MM.1S (cell line): Measurements from ENCODE around the gene RUVBL2.

ENCODE experiments used
- EZH2 ChIP-seq: fragments of 300-600 bp; sonication (generic); optimal IDR thresholded peaks from 2 replicates; pipeline ENCODE3; 2017; ENCODE audit warnings: low read depth, mild to moderate bottlenecking, antibody characterized with exemption, low read length, mixed read lengths
- TF ChIP-seq, protein P1 (sequence below): fragments of 300-600 bp; sonication (generic); IDR thresholded peaks from 2 replicates; pipeline ENCODE4 v1.5.1; 2016; ENCODE audit warnings: antibody characterized with exemption, low read length, mixed read lengths

DNA sequence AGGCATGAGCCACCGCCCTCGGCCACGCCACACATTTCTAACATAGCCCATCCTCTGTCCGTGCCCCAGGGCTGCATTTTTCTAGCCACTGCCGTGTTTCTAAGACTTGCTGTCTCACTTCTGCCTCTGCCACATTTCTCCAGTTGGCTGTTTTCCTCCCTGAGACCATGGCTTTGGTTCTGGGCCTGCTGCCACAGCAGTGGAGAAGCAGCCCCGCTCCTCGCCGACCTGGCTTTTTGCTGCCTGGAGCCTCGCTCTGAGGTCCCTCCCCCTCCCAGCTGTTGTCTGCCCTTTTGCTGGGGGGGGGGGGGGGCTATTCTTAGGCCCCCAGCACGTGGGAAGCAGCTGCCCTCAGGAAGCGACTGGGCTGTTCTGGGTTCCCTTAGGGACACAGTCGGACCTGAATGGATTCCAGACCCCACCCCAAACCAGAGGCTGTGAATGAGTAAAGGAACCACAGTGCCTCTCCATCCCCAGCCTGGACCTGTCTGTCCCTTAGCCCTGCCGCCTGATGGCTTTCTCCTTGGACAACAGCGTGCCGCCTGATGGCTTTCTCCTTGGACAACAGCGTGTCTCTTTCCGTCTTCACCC lies 3.9 kb upstream of the RUVBL2 start:
- no peak for TF ChIP-seq EZH2
- TF ChIP-seq, protein P1, sequence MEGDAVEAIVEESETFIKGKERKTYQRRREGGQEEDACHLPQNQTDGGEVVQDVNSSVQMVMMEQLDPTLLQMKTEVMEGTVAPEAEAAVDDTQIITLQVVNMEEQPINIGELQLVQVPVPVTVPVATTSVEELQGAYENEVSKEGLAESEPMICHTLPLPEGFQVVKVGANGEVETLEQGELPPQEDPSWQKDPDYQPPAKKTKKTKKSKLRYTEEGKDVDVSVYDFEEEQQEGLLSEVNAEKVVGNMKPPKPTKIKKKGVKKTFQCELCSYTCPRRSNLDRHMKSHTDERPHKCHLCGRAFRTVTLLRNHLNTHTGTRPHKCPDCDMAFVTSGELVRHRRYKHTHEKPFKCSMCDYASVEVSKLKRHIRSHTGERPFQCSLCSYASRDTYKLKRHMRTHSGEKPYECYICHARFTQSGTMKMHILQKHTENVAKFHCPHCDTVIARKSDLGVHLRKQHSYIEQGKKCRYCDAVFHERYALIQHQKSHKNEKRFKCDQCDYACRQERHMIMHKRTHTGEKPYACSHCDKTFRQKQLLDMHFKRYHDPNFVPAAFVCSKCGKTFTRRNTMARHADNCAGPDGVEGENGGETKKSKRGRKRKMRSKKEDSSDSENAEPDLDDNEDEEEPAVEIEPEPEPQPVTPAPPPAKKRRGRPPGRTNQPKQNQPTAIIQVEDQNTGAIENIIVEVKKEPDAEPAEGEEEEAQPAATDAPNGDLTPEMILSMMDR = no peak
